Measurements from ENCODE around the gene PPP1R26. TPM values are rescaled to one million over a fixed set of nuclear protein-coding genes. Genes with fewer than 3 reads are reported as not detected.

Gene PPP1R26
- total and polyA plus RNA-seq, 8 donors = 5.3 to 22.8 (median 12.9) TPM

- intact Hi-C loops (cut with DNase I; ENCODE audit: low total_unique reads) = no loop called here
- H3K36me3 ChIP-seq = peaks cover 23 to 69% (median 59%) of the 10 kb centered on the region in 4 donors
- WGBS, 5 donors = 84 to 90% (median 87%) methylated on average over 16 to 18 of the region's 18 CpGs
- no peak overlapping the region for H3K27ac ChIP-seq
- no peaks in the 10 kb centered on the region for H3K9me3 ChIP-seq
- TF ChIP-seq EP300 (IDR thresholded peaks at IDR 0.05) (no peak), POLR2A (IDR thresholded peaks at IDR 0.05) (no peak), CTCF (IDR thresholded peaks at IDR 0.05) (no peak)
- no peak for DNase-seq
- H3K4me3 ChIP-seq = no peak overlapping the region
- H3K27me3 ChIP-seq = no peaks in the 10 kb centered on the region
- no peaks in the 10 kb centered on the region for H3K4me1 ChIP-seq
These were observed 9.8 kb downstream of the PPP1R26 start for GRCh38 chr9:135489188-135489906.

- H3K4me3 ChIP-seq = no peak overlapping the region
- H3K27ac ChIP-seq = no peak overlapping the region
- H3K36me3 ChIP-seq = peaks cover 16 to 59% (median 49%) of the 10 kb centered on the region in 4 donors
- no peak for DNase-seq
- H3K4me1 ChIP-seq = no peaks in the 10 kb centered on the region
- TF ChIP-seq POLR2A (IDR thresholded peaks at IDR 0.05) (no peak), POLR2AphosphoS5 (IDR thresholded peaks at IDR 0.05) (no peak), EP300 (IDR thresholded peaks at IDR 0.05) (no peak), CTCF (IDR thresholded peaks at IDR 0.05) (no peak)
- WGBS, 5 donors = 85 to 87% (median 87%) methylated on average over 12 to 16 of the region's 16 CpGs
- intact Hi-C loops (cut with DNase I; ENCODE audit: low total_unique reads) = no loop called here
- no peaks in the 10 kb centered on the region for H3K9me3 ChIP-seq
- H3K27me3 ChIP-seq = no peaks in the 10 kb centered on the region
These were observed 10.7 kb downstream of the PPP1R26 start for GRCh38 chr9:135490166-135490870.

GRCh38 chr9:135490980-135491464 is 11.4 kb downstream of the PPP1R26 start:
- H3K36me3 ChIP-seq = peaks cover 9 to 52% (median 42%) of the 10 kb centered on the region in 4 donors
- DNase-seq = no peak
- intact Hi-C loops (cut with DNase I; ENCODE audit: low total_unique reads) = no loop called here
- WGBS, 5 donors = 77 to 84% (median 81%) methylated on average over 18 of the region's 18 CpGs
- no peak for TF ChIP-seq POLR2A (IDR thresholded peaks at IDR 0.05)
- TF ChIP-seq EP300 (IDR thresholded peaks at IDR 0.05) = no peak
- no peak for TF ChIP-seq CTCF (IDR thresholded peaks at IDR 0.05)
- no peak for TF ChIP-seq POLR2AphosphoS5 (IDR thresholded peaks at IDR 0.05)
- H3K27me3 ChIP-seq = no peaks in the 10 kb centered on the region
- H3K4me1 ChIP-seq = no peaks in the 10 kb centered on the region
- H3K27ac ChIP-seq = no peak overlapping the region
- no peaks in the 10 kb centered on the region for H3K9me3 ChIP-seq
- no peak overlapping the region for H3K4me3 ChIP-seq

DNA sequence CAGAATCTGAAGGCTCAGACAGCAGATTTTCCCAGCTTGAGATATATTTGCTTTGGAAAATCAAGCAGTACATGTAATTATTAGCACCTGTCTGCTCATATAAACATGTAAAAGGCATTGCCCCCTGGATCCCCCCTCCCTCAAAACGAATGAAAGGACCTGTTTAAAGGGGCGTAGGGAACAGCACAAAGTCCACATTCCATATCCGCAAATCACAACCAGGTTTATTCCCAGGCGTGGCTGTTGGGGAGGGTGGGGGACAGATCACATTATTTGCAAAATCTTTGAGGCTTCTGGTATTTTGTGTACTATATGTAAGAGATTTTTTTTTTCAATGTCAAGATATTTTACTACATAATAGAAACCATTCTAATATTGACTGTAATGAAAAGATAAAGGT is 12.2 kb downstream of the PPP1R26 start:
- H3K27ac ChIP-seq = no peak overlapping the region
- intact Hi-C loops (cut with DNase I; ENCODE audit: low total_unique reads) = no loop called here
- no peaks in the 10 kb centered on the region for H3K4me1 ChIP-seq
- 37 to 64% (median 50%) methylated on average over 4 of the region's 4 CpGs for WGBS, 5 donors
- no peak overlapping the region for H3K4me3 ChIP-seq
- no peak for DNase-seq
- H3K27me3 ChIP-seq = no peaks in the 10 kb centered on the region
- H3K36me3 ChIP-seq = peaks cover 9 to 44% (median 35%) of the 10 kb centered on the region in 4 donors
- no peaks in the 10 kb centered on the region for H3K9me3 ChIP-seq
- no peak for TF ChIP-seq POLR2AphosphoS5 (IDR thresholded peaks at IDR 0.05)
- TF ChIP-seq POLR2A (IDR thresholded peaks at IDR 0.05) = no peak
- no peak for TF ChIP-seq CTCF (IDR thresholded peaks at IDR 0.05)
- TF ChIP-seq EP300 (IDR thresholded peaks at IDR 0.05) = no peak

Data from stomach (tissue), 9 donors.